ENCODE data around the gene PSMG3. TPM values are rescaled to one million over a fixed set of nuclear protein-coding genes. Genes with fewer than 3 reads are reported as not detected.

PSMG3 gene
- total and polyA plus RNA-seq, 8 donors = 19.8 to 31.2 (median 25.1) TPM

GRCh38 chr7:1541431-1542162, 28.2 kb downstream of the PSMG3 start:
- no peak for TF ChIP-seq CTCF (IDR thresholded peaks at IDR 0.05)
- Histone ChIP-seq H3K4me1 (peaks cover 19 to 26% of the 10 kb centered on the region in 2 donors), H3K4me3 (no peak overlapping the region), H3K9me3 (no peaks in the 10 kb centered on the region), H3K36me3 (peaks cover 0 to 73% of the 10 kb centered on the region in 2 donors), H3K27ac (no peak overlapping the region), H3K27me3 (no peaks in the 10 kb centered on the region)
- DNase-seq = peak in 1 of 4 donors; percentile 77
- no peak for ATAC-seq
- intact Hi-C loops (cut with DNase I) = no loop called here

- no peaks in the 10 kb centered on the region for H3K9me3 ChIP-seq
- TF ChIP-seq CTCF (IDR thresholded peaks at IDR 0.05) = no peak
- H3K27ac ChIP-seq = no peak overlapping the region
- intact Hi-C loops (cut with DNase I) = no loop called here
- DNase-seq (no peak), ATAC-seq (no peak)
- no peak overlapping the region for H3K4me3 ChIP-seq
- no peaks in the 10 kb centered on the region for H3K27me3 ChIP-seq
- H3K4me1 ChIP-seq = peaks cover 27 to 34% of the 10 kb centered on the region in 2 donors
- H3K36me3 ChIP-seq = peaks cover 0 to 80% of the 10 kb centered on the region in 2 donors
Observed at GRCh38 chr7:1540776-1541271, 29.0 kb downstream of the PSMG3 start.

- Histone ChIP-seq H3K4me3 (no peak overlapping the region), H3K27ac (no peak overlapping the region), H3K36me3 (peaks cover 0 to 85% of the 10 kb centered on the region in 2 donors), H3K9me3 (no peaks in the 10 kb centered on the region), H3K4me1 (peaks cover 28 to 39% of the 10 kb centered on the region in 2 donors), H3K27me3 (no peaks in the 10 kb centered on the region)
- no peak for DNase-seq
- ATAC-seq = no peak
- no peak for TF ChIP-seq CTCF (IDR thresholded peaks at IDR 0.05)
- intact Hi-C loops (cut with DNase I) = no loop called here
Observed at GRCh38 chr7:1539882-1540775, 29.7 kb downstream of the PSMG3 start.

GRCh38 chr7:1539181-1539881, 30.5 kb downstream of the PSMG3 start:
- no peak for DNase-seq
- no peak for ATAC-seq
- peaks cover 0 to 79% of the 10 kb centered on the region in 2 donors for H3K36me3 ChIP-seq
- peak overlapping the region in 1 of 2 donors; percentile 89 for H3K27ac ChIP-seq
- peaks cover 29 to 47% of the 10 kb centered on the region in 2 donors for H3K4me1 ChIP-seq
- TF ChIP-seq CTCF (IDR thresholded peaks at IDR 0.05) = no peak
- no peaks in the 10 kb centered on the region for H3K9me3 ChIP-seq
- no peak overlapping the region for H3K4me3 ChIP-seq
- no peaks in the 10 kb centered on the region for H3K27me3 ChIP-seq
- intact Hi-C loops (cut with DNase I) = no loop called here
